ENCODE data around the gene SLFN12.

SLFN12 gene

GRCh38 chr17:35432176-35433074 lies at the start of gene SLFN12:
Gene SLFN12 (minus strand): TSS chr17:35432500. CDS start chr17:35423028, 9,472 bp downstream.
- no peak for TF ChIP-seq CTCF (IDR thresholded peaks at IDR 0.05)

GRCh38 chr17:35479271-35479670 lies 47.0 kb upstream of the SLFN12 start:
- no peak for TF ChIP-seq CTCF (IDR thresholded peaks at IDR 0.05)

- TF ChIP-seq CTCF (IDR thresholded peaks at IDR 0.05): no peak
Observed at GRCh38 chr17:35477248-35477647, 44.9 kb upstream of the SLFN12 start.

GRCh38 chr17:35476283-35476820 lies 44.1 kb upstream of the SLFN12 start:
- TF ChIP-seq CTCF (IDR thresholded peaks at IDR 0.05): no peak

GRCh38 chr17:35468475-35468874 lies 36.2 kb upstream of the SLFN12 start:
- no peak for TF ChIP-seq CTCF (IDR thresholded peaks at IDR 0.05)

- TF ChIP-seq CTCF (IDR thresholded peaks at IDR 0.05): no peak
Observed at GRCh38 chr17:35467824-35468223, 35.5 kb upstream of the SLFN12 start.

GRCh38 chr17:35460354-35460851 lies 28.1 kb upstream of the SLFN12 start:
- TF ChIP-seq CTCF (IDR thresholded peaks at IDR 0.05): no peak

Measured in LNCAP (cell line).